SK-N-SH (cell line): ENCODE measurements around the gene IL32. TPM values are rescaled to one million over a fixed set of nuclear protein-coding genes. Genes with fewer than 3 reads are reported as not detected.

Experiments used
- CTCF ChIA-PET: fragments of 300-600, 350-600 bp; formaldehyde crosslinking; extraction: SDS; loops from one replicate; lab custom pipeline; 2021; lab: Yijun Ruan, JAX
- POLR2A ChIA-PET: fragments of 350-600 bp; sonication (Branson Sonifier 250); formaldehyde crosslinking; extraction: SDS; loops from one replicate; lab custom pipeline; 2020; ENCODE audit warnings: antibody characterized with exemption, inconsistent platforms; lab: Yijun Ruan, JAX
- DNase-seq: peaks from one replicate; pipeline ENCODE4 v3.0.0; 2012
- H2AFZ ChIP-seq: fragments of 200-600 bp; sonication (generic); 2 replicates; pipeline ENCODE4 v1.8.1; 2016; ENCODE audit warnings: antibody characterized with exemption, mild to moderate bottlenecking, low read depth
- H3F3A ChIP-seq: fragments of 200-600 bp; sonication (generic); replicated peaks from 2 replicates; pipeline ENCODE3; 2016; ENCODE audit warnings: antibody characterized with exemption, mild to moderate bottlenecking; ENCODE audit not compliant: insufficient read depth
- H3K27ac ChIP-seq, 2 experiments: fragments of 200-500 bp in 1 of 2; fragments of 200-600 bp in 1 of 2; sonication (Bioruptor generic) in 1 of 2; sonication (generic), shearing (Covaris generic) in 1 of 2; 2 replicates each; pipeline versions ENCODE4 v1.5.1 to v1.6.1; 2014 to 2016; ENCODE audit warnings: low read depth in 2 of 2, inconsistent platforms in 1 of 2, low read length in 1 of 2, mild to moderate bottlenecking in 1 of 2, mixed read lengths in 1 of 2
- H3K27me3 ChIP-seq: fragments of 200-600 bp; sonication (generic), shearing (Covaris generic); 2 replicates; pipeline ENCODE4 v1.6.1; 2016; ENCODE audit warnings: mixed run types; ENCODE audit not compliant: insufficient read depth
- H3K36me3 ChIP-seq, 2 experiments: fragments of 200-500 bp in 1 of 2; fragments of 200-600 bp in 1 of 2; sonication (Bioruptor generic) in 1 of 2; sonication (generic) in 1 of 2; replicated peaks in 1 of 2; 2 replicates each; pipeline versions ENCODE3 to v1.5.1; 2014 to 2016; ENCODE audit warnings: low read length in 1 of 2, mild to moderate bottlenecking in 1 of 2; ENCODE audit not compliant: insufficient read depth in 2 of 2, control insufficient read depth in 1 of 2
- H3K4me1 ChIP-seq, 2 experiments: fragments of 200-500 bp in 1 of 2; fragments of 200-600 bp in 1 of 2; sonication (Bioruptor generic) in 1 of 2; sonication (generic), shearing (Covaris generic) in 1 of 2; 2 replicates each; pipeline versions ENCODE4 v1.5.1 to v1.6.1; 2014 to 2016; ENCODE audit warnings: low read depth in 1 of 2, low read length in 1 of 2, mixed run types in 1 of 2; ENCODE audit not compliant: insufficient read depth in 2 of 2, control insufficient read depth in 1 of 2
- H3K4me2 ChIP-seq: fragments of 200-600 bp; sonication (generic), shearing (Covaris generic); 2 replicates; pipeline ENCODE4 v1.6.1; 2017; ENCODE audit warnings: mixed run types
- H3K4me3 ChIP-seq, 2 experiments: fragments of 200-500 bp in 1 of 2; fragments of 200-600 bp in 1 of 2; sonication (Bioruptor generic) in 1 of 2; sonication (generic), shearing (Covaris generic) in 1 of 2; 2 replicates each; pipeline versions ENCODE4 v1.5.1 to v1.8.1; 2014 to 2016; ENCODE audit warnings: low read depth in 2 of 2, inconsistent platforms in 1 of 2, low read length in 1 of 2, mild to moderate bottlenecking in 1 of 2, mixed read lengths in 1 of 2, moderate library complexity in 1 of 2
- H3K79me2 ChIP-seq: fragments of 200-600 bp; sonication (generic); 2 replicates; pipeline ENCODE4 v1.8.1; 2017; ENCODE audit warnings: mild to moderate bottlenecking; ENCODE audit not compliant: insufficient read depth
- H3K9ac ChIP-seq: fragments of 200-600 bp; sonication (generic); 2 replicates; pipeline ENCODE4 v1.6.1; 2017; ENCODE audit warnings: mixed run types
- H3K9me2 ChIP-seq: fragments of 200-600 bp; sonication (generic); 2 replicates; pipeline ENCODE4 v1.6.1; 2017; ENCODE audit warnings: mixed run types
- H3K9me3 ChIP-seq: fragments of 200-600 bp; sonication (generic); 2 replicates; pipeline ENCODE4 v1.6.1; 2017; ENCODE audit warnings: mixed run types, mild to moderate bottlenecking, moderate library complexity
- H4K20me1 ChIP-seq: fragments of 200-600 bp; sonication (generic); 2 replicates; pipeline ENCODE4 v1.6.1; 2017; ENCODE audit warnings: mild to moderate bottlenecking, mixed run types; ENCODE audit not compliant: insufficient read depth
- CTCF ChIP-seq: fragments of 200-600 bp; sonication (generic); IDR thresholded peaks from 2 replicates; pipeline ENCODE4 v1.6.1; 2017; ENCODE audit warnings: antibody characterized with exemption, mild to moderate bottlenecking, moderate library complexity
- FOXJ3 ChIP-seq: sonication (generic); formaldehyde crosslinking; IDR thresholded peaks from 2 replicates; pipeline ENCODE4 v1.5.1; 2020; ENCODE audit warnings: mild to moderate bottlenecking, missing genetic modification reagents
- MAX ChIP-seq: IDR thresholded peaks from 2 replicates; pipeline ENCODE4 v1.4.0; 2012; ENCODE audit warnings: low read depth
- RFX5 ChIP-seq: IDR thresholded peaks from 2 replicates; pipeline ENCODE4 v1.6.1; 2012; ENCODE audit warnings: mild to moderate bottlenecking, improper control_type of control experiment, low read length
- SIN3A ChIP-seq: IDR thresholded peaks from 2 replicates; pipeline ENCODE4 v1.6.1; 2012; ENCODE audit warnings: low read depth, mild to moderate bottlenecking, low read length, moderate library complexity, borderline replicate concordance
- SMC3 ChIP-seq: IDR thresholded peaks from 2 replicates; pipeline ENCODE4 v1.6.1; 2012; ENCODE audit warnings: low read depth, low read length, improper control_type of control experiment
- TCF12 ChIP-seq: IDR thresholded peaks from 2 replicates; pipeline ENCODE4 v1.4.0; 2012
- USF1 ChIP-seq: IDR thresholded peaks from 2 replicates; pipeline ENCODE4 v1.4.0; 2012; ENCODE audit warnings: low read depth, borderline replicate concordance
- USF2 ChIP-seq: fragments of 150-350 bp; IDR thresholded peaks from 2 replicates; pipeline ENCODE4 v1.6.1; 2017; ENCODE audit warnings: antibody characterized with exemption, low read length, low read depth, borderline replicate concordance
- YY1 ChIP-seq: IDR thresholded peaks from 2 replicates; pipeline ENCODE4 v1.4.0; 2012; ENCODE audit warnings: low read depth, mild to moderate bottlenecking
- ZBTB33 ChIP-seq: IDR thresholded peaks from 2 replicates; pipeline ENCODE4 v1.4.0; 2012; ENCODE audit warnings: low read depth, borderline replicate concordance
- WGBS: methylation state at CpG from one replicate; pipeline ENCODE4 v1.1.6; 2017; ENCODE audit warnings: low lambda C conversion rate; 5-methylcytosine and 5-hydroxymethylcytosine counted together
- polyA plus RNA-seq, 3 experiments: library from polyadenylated mRNA; depleted of rRNA; stranded (reverse); fragments of >200 nt; gene quantifications; 2 replicates each; pipeline ENCODE4 v1.2.3, GENCODE V29; 2012
- small RNA-seq, 7 experiments: library from RNA; depleted of rRNA; stranded (forward); fragments of <200 nt; gene quantifications; one replicate each; pipeline ENCODE3, GENCODE V24; 2012

The IL32 gene
- polyA plus RNA-seq, 1 of the 3 experiments (the other 2 are of a cell fraction) = 26.4 TPM

- no peak overlapping the region for H3K4me3 ChIP-seq
- no peaks in the 10 kb centered on the region for H3F3A ChIP-seq
- no peak overlapping the region for H3K4me2 ChIP-seq
- no peaks in the 10 kb centered on the region for H3K27me3 ChIP-seq
- peaks cover 4% of the 10 kb centered on the region; the same call in 1 of the 2 replicates for H3K79me2 ChIP-seq
- H3K27ac ChIP-seq = no peak overlapping the region
- H4K20me1 ChIP-seq = no peaks in the 10 kb centered on the region
- TF ChIP-seq USF1 = no peak
- no peak for TF ChIP-seq CTCF
- no peak for TF ChIP-seq MAX
- TF ChIP-seq SIN3A = no peak
- TF ChIP-seq USF2 = no peak
- TF ChIP-seq ZBTB33 = no peak
- no peak for TF ChIP-seq SMC3
- TF ChIP-seq YY1 = no peak
- TF ChIP-seq RFX5 = no peak
- TF ChIP-seq FOXJ3 (CRISPR knock-in tag) = no peak
- TF ChIP-seq TCF12 = no peak
- TF ChIP-seq, all 33 proteins: peak for 0
- no peaks in the 10 kb centered on the region for H3K9me3 ChIP-seq
- H3K36me3 ChIP-seq = peaks cover 0 to 34% of the 10 kb centered on the region in 2 experiments
- ChIA-PET CTCF (interaction anchor here (6.7 to 10.8 kb wide), 2 partner anchors 10 to 60 kb away, joined by 37 to 64 read pairs; no protein-coding TSS in a partner anchor), POLR2A (interaction anchor here (1.5 kb wide), 1 partner anchor 12 kb away, joined by 3 read pairs; no protein-coding TSS in a partner anchor)
- no peak overlapping the region for H3K9ac ChIP-seq
- 95% methylated on average over 16 of the region's 20 CpGs for WGBS
- H2AFZ ChIP-seq = no peak overlapping the region
- H3K9me2 ChIP-seq = no peaks in the 10 kb centered on the region
- DNase-seq = no peak
- H3K4me1 ChIP-seq = peaks cover 4 to 11% of the 10 kb centered on the region in 2 experiments; a peak in 1 of 4 replicates
Observed at GRCh38 chr16:3118846-3119245, 53.4 kb downstream of the IL32 start.

Small RNA genes within 50 kb of the gene (small RNA-seq; reads per million reads assigned to genes)
- gene RNU1-22P = 0 to 0.78 (median 0) reads per million in 7 experiments

Other genes with a start within 250 kb of the IL32 start
- not detected in 2 replicates for gene PRSS21, start 248.4 kb upstream of the IL32 start, polyA plus RNA-seq (2012; rRNA removed)
- 0.26 and 0.47 TPM in 2 replicates for gene ZG16B, start 235.3 kb upstream of the IL32 start, polyA plus RNA-seq (2012; rRNA removed)
- not detected in 2 replicates for gene PRSS22, start 207.5 kb upstream of the IL32 start, polyA plus RNA-seq (2012; rRNA removed)
- 56.4 and 64.8 TPM in 2 replicates for gene FLYWCH2, start 182.4 kb upstream of the IL32 start, polyA plus RNA-seq (2012; rRNA removed)
- 22.4 and 30.1 TPM in 2 replicates for gene FLYWCH1, start 153.7 kb upstream of the IL32 start, polyA plus RNA-seq (2012; rRNA removed)
- gene KREMEN2, start 101.4 kb upstream of the IL32 start, polyA plus RNA-seq (2012; rRNA removed) = 0.24 and 0.77 TPM in 2 replicates
- gene PAQR4, start 96.3 kb upstream of the IL32 start, polyA plus RNA-seq (2012; rRNA removed) = 8.4 and 8.8 TPM in 2 replicates
- 5.3 and 8.5 TPM in 2 replicates for gene PKMYT1, start 85.2 kb upstream of the IL32 start, polyA plus RNA-seq (2012; rRNA removed)
- 0.08 TPM in 1 of 2 replicates, not detected in the other for gene CLDN9, start 52.7 kb upstream of the IL32 start, polyA plus RNA-seq (2012; rRNA removed)
- gene CLDN6, start 47.5 kb upstream of the IL32 start, polyA plus RNA-seq (2012; rRNA removed) = 0.20 and 0.24 TPM in 2 replicates
- gene TNFRSF12A, start 45.3 kb upstream of the IL32 start, polyA plus RNA-seq (2012; rRNA removed) = 374 and 393 TPM in 2 replicates
- 34.7 and 54.9 TPM in 2 replicates for gene HCFC1R1, start 41.7 kb upstream of the IL32 start, polyA plus RNA-seq (2012; rRNA removed)
- gene THOC6, start 41.6 kb upstream of the IL32 start, polyA plus RNA-seq (2012; rRNA removed) = 35.7 and 37.7 TPM in 2 replicates
- gene BICDL2, start 28.7 kb upstream of the IL32 start, polyA plus RNA-seq (2012; rRNA removed) = not detected in 2 replicates
- gene MMP25, start 19.1 kb upstream of the IL32 start, polyA plus RNA-seq (2012; rRNA removed) = 0.03 and 0.05 TPM in 2 replicates
- 0.05 TPM in 1 of 2 replicates, not detected in the other for gene ZSCAN10, start 33.7 kb downstream of the IL32 start, polyA plus RNA-seq (2012; rRNA removed)
- gene ZNF205, start 46.9 kb downstream of the IL32 start, polyA plus RNA-seq (2012; rRNA removed) = 7.6 and 9.7 TPM in 2 replicates
- 0.83 and 1.1 TPM in 2 replicates for gene ZNF213, start 69.4 kb downstream of the IL32 start, polyA plus RNA-seq (2012; rRNA removed)
- gene OR1F1, start 122.6 kb downstream of the IL32 start, polyA plus RNA-seq (2012; rRNA removed) = 0.54 and 0.71 TPM in 2 replicates
- gene ZNF200, start 169.5 kb downstream of the IL32 start, polyA plus RNA-seq (2012; rRNA removed) = 2.8 and 3.5 TPM in 2 replicates
- gene MEFV, start 191.0 kb downstream of the IL32 start, polyA plus RNA-seq (2012; rRNA removed) = 0.02 TPM in 1 of 2 replicates, not detected in the other
- gene ZNF263, start 217.9 kb downstream of the IL32 start, polyA plus RNA-seq (2012; rRNA removed) = 13.7 and 16.4 TPM in 2 replicates
- gene TIGD7, start 239.8 kb downstream of the IL32 start, polyA plus RNA-seq (2012; rRNA removed) = 1.2 and 2.3 TPM in 2 replicates
- gene ZNF75A, start 239.9 kb downstream of the IL32 start, polyA plus RNA-seq (2012; rRNA removed) = 7.2 and 10.5 TPM in 2 replicates